ENCODE data around the gene DARS1. TPM values are rescaled to one million over a fixed set of nuclear protein-coding genes. Genes with fewer than 3 reads are reported as not detected.

DARS1 gene
- total RNA-seq (10 to 100 TPM; 29.8 to 41.3 (median 37.4) TPM), polyA plus RNA-seq (10 to 100 TPM; 34.9 to 49.0 TPM)

DNA sequence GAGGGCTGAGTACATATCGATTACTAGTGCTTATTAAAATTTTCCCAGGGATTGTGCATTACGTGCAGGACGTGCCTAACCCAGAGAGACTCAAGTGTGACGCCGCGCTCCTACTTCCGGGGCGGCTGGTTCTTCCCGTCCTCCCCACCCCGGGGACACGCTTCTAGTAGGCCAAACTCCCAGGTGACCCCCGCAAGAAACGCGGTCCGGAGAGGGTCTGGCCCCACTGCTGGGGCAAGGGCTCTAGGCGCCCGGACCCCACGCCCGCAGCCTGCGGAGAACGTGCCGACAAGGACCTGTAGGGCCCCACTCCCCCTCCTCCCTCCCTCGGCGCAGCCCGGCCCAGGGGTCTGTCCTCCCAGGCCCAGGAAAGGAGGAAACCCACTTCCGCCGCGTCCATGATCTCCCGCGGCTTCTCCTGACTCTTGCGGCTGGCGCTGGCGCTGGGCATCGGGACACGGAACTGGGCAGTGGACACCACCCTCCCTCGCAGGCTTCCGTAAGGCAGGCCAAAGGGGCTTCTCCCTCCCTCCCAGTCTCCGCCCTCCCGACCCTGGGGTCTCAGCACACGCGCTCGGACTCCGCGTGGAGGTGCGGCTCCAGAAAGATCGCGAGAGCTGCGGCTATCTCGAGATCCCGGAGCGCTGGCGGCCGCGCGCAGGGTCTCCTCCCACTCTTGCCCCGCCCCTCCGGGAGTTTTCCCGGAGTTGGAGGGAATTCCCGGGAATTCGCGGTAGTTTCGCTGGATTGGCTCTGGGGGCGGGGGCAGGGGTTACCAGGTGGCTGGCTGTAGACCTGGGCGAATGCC lies at the start of gene DARS1:
Gene DARS1, minus strand, starts transcription at position 609 of the 808 bp plus-strand sequence. Its CDS starts 158 bp downstream, at position 451.
- H3K36me3 ChIP-seq: peaks cover 0 to 9% (median 0%) of the 10 kb centered on the region in 3 donors
- no peaks in the 10 kb centered on the region for H3K27me3 ChIP-seq
- peak; percentile 96 to 99 (median 98) for ATAC-seq
- no peak for TF ChIP-seq CTCF (IDR thresholded peaks at IDR 0.05)
- H3K4me3 ChIP-seq: peak within 1 kb of the TSS; percentile 73 to 97 (median 91)
- peaks cover 7 to 20% (median 14%) of the 10 kb centered on the region in 3 donors for H3K4me1 ChIP-seq
- intact Hi-C loops (cut with DNase I): no loop called here
- WGBS, 2 donors: 0 to 1% methylated on average over 61 to 64 of the region's 64 CpGs
- H3K9me3 ChIP-seq: no peaks in the 10 kb centered on the region
- H3K27ac ChIP-seq: peak within 1 kb of the TSS; percentile 96 to 100 (median 97)
- DNase-seq: peak; percentile 93 to 97 (median 94)
- FAIRE-seq: no peak

DNA sequence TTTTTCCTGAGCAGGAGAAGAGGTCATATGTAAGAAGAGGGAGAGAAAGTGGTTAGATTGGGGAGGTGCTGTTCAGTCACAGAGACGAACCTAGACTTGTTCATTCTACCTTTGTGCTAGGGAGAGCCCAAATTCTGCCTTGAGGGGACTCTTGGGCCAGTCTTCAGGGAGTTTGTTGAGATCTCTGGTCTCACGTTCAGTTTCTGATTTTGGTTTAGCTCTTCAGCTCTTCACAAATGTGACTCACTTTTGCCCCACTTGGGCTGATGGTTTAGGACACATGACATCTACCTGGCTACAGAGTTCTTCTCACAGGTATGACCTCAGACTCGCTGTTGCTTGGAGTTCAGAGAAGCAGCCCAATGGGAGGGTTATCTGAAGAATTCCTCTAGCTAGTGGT lies 49.2 kb upstream of the DARS1 start:
- WGBS, 2 donors: 67 to 75% methylated on average over 3 of the region's 3 CpGs
- Histone ChIP-seq H3K27ac (no peak overlapping the region), H3K4me1 (no peaks in the 10 kb centered on the region), H3K36me3 (no peaks in the 10 kb centered on the region), H3K9me3 (no peaks in the 10 kb centered on the region), H3K27me3 (no peaks in the 10 kb centered on the region), H3K4me3 (no peak overlapping the region)
- no peak for ATAC-seq
- intact Hi-C loops (cut with DNase I): no loop called here
- no peak for FAIRE-seq
- no peak for DNase-seq
- no peak for TF ChIP-seq CTCF (IDR thresholded peaks at IDR 0.05)

- no peak for FAIRE-seq
- H3K4me3 ChIP-seq: no peak overlapping the region
- no peaks in the 10 kb centered on the region for H3K36me3 ChIP-seq
- no peak overlapping the region for H3K27ac ChIP-seq
- H3K9me3 ChIP-seq: no peaks in the 10 kb centered on the region
- no peak for DNase-seq
- 86 to 93% methylated on average over 3 of the region's 3 CpGs for WGBS, 2 donors
- H3K4me1 ChIP-seq: no peaks in the 10 kb centered on the region
- no peak for TF ChIP-seq CTCF (IDR thresholded peaks at IDR 0.05)
- no peaks in the 10 kb centered on the region for H3K27me3 ChIP-seq
- intact Hi-C loops (cut with DNase I): no loop called here
- ATAC-seq: no peak
Measured at GRCh38 chr2:136032817-136033535, 47.5 kb upstream of the DARS1 start.

- FAIRE-seq: no peak
- intact Hi-C loops (cut with DNase I): no loop called here
- WGBS, 2 donors: 60 to 66% methylated on average over 3 of the region's 3 CpGs
- DNase-seq: no peak
- H3K27me3 ChIP-seq: no peaks in the 10 kb centered on the region
- no peaks in the 10 kb centered on the region for H3K4me1 ChIP-seq
- no peak for TF ChIP-seq CTCF (IDR thresholded peaks at IDR 0.05)
- no peak overlapping the region for H3K4me3 ChIP-seq
- no peaks in the 10 kb centered on the region for H3K36me3 ChIP-seq
- H3K27ac ChIP-seq: no peak overlapping the region
- H3K9me3 ChIP-seq: no peaks in the 10 kb centered on the region
- no peak for ATAC-seq
Measured at GRCh38 chr2:136032192-136032591, 46.8 kb upstream of the DARS1 start.
